HG03469 (cell line): ENCODE measurements around the gene PLGRKT.
"Not testable (repeated sequence)": the region's sequence is repeated elsewhere in the genome, so short reads cannot be mapped to it uniquely, and the experiment has no call there.

ENCODE experiments used
- ATAC-seq: cut with Tn5 transposase; IDR thresholded peaks from one replicate; pipeline ENCODE4 v1.9.1; 2021; ENCODE audit warnings: mild to moderate bottlenecking, moderate library complexity, moderate number of reproducible peaks; ENCODE audit not compliant: unreplicated experiment

Gene PLGRKT

GRCh38 chr9:5437254-5438216, at the start of gene PLGRKT:
Gene PLGRKT (minus strand): TSS chr9:5437925. CDS start chr9:5431977, 5,948 bp downstream.
- peak; percentile 78 for ATAC-seq

- no peak for ATAC-seq
Observed at GRCh38 chr9:5486988-5487387, 49.3 kb upstream of the PLGRKT start.

GRCh38 chr9:5485378-5486085, 47.8 kb upstream of the PLGRKT start:
- ATAC-seq: no peak

- ATAC-seq: no peak
Observed at GRCh38 chr9:5483306-5483705, 45.6 kb upstream of the PLGRKT start.

- ATAC-seq: no peak
Observed at GRCh38 chr9:5482194-5482593, 44.5 kb upstream of the PLGRKT start.

- no peak for ATAC-seq
Observed at GRCh38 chr9:5481322-5482040, 43.8 kb upstream of the PLGRKT start.

GRCh38 chr9:5480919-5481318, 43.2 kb upstream of the PLGRKT start:
- no peak for ATAC-seq

- ATAC-seq: no peak
Observed at GRCh38 chr9:5479994-5480694, 42.4 kb upstream of the PLGRKT start.

GRCh38 chr9:5478206-5478605, 40.5 kb upstream of the PLGRKT start:
- ATAC-seq: no peak

GRCh38 chr9:5475611-5476010, 37.9 kb upstream of the PLGRKT start:
- ATAC-seq: not testable (repeated sequence)

GRCh38 chr9:5470816-5471215, 33.1 kb upstream of the PLGRKT start:
- no peak for ATAC-seq

- no peak for ATAC-seq
Observed at GRCh38 chr9:5470122-5470521, 32.4 kb upstream of the PLGRKT start.

GRCh38 chr9:5468850-5469249, 31.1 kb upstream of the PLGRKT start:
- ATAC-seq: no peak

GRCh38 chr9:5466766-5467165, 29.0 kb upstream of the PLGRKT start:
- no peak for ATAC-seq

- ATAC-seq: no peak
Observed at GRCh38 chr9:5466005-5466404, 28.3 kb upstream of the PLGRKT start.

- ATAC-seq: not testable (repeated sequence)
Observed at GRCh38 chr9:5464831-5465330, 27.2 kb upstream of the PLGRKT start.

GRCh38 chr9:5460157-5460556, 22.4 kb upstream of the PLGRKT start:
- no peak for ATAC-seq

- ATAC-seq: peak; percentile 41
Observed at GRCh38 chr9:5459289-5459829, 21.6 kb upstream of the PLGRKT start.

GRCh38 chr9:5455181-5455580, 17.5 kb upstream of the PLGRKT start:
- ATAC-seq: no peak

GRCh38 chr9:5453673-5454072, 15.9 kb upstream of the PLGRKT start:
- ATAC-seq: no peak
